ENCODE results near the gene NUP155.

- no peak for TF ChIP-seq CTCF (IDR thresholded peaks at IDR 0.05)
- no peak for TF ChIP-seq EP300 (IDR thresholded peaks at IDR 0.05)
Measured at GRCh38 chr5:37391591-37391990, 20.7 kb upstream of the NUP155 start.
